H9 (cell line): ENCODE measurements around the gene KRT77. TPM values are rescaled to one million over a fixed set of nuclear protein-coding genes. Genes with fewer than 3 reads are reported as not detected.

Experiments used
- DNase-seq: peaks from one replicate; pipeline ENCODE4 v3.0.0-alpha.2; 2017
- H2AFZ ChIP-seq: one replicate; pipeline ENCODE4 v1.6.1; 2013; ENCODE audit warnings: mild to moderate bottlenecking, low read length, control low read depth, moderate library complexity
- H2AK5ac ChIP-seq: 2 replicates; pipeline ENCODE4 v1.6.1; 2013; ENCODE audit warnings: low read length, control low read depth, mixed read lengths; ENCODE audit not compliant: insufficient read length
- H2BK120ac ChIP-seq: one replicate; pipeline ENCODE4 v1.6.1; 2013; ENCODE audit warnings: low read depth, mild to moderate bottlenecking, low read length, control low read depth, inconsistent platforms; ENCODE audit not compliant: poor library complexity, severe bottlenecking
- H2BK12ac ChIP-seq: 2 replicates; pipeline ENCODE4 v1.6.1; 2013; ENCODE audit warnings: low read length, control low read depth, mixed read lengths, low read depth; ENCODE audit not compliant: insufficient read length
- H2BK15ac ChIP-seq: 2 replicates; pipeline ENCODE4 v1.6.1; 2013; ENCODE audit warnings: low read depth, low read length, control low read depth
- H2BK20ac ChIP-seq: one replicate; pipeline ENCODE4 v1.6.1; 2013; ENCODE audit warnings: low read depth, mild to moderate bottlenecking, low read length, control low read depth, inconsistent platforms; ENCODE audit not compliant: poor library complexity, severe bottlenecking
- H2BK5ac ChIP-seq: 2 replicates; pipeline ENCODE4 v1.6.1; 2013; ENCODE audit warnings: low read length, control low read depth, mixed read lengths; ENCODE audit not compliant: insufficient read length
- H3K14ac ChIP-seq: 2 replicates; pipeline ENCODE4 v1.6.1; 2013; ENCODE audit warnings: low read length, control low read depth; ENCODE audit not compliant: insufficient read depth
- H3K18ac ChIP-seq: 2 replicates; pipeline ENCODE4 v1.6.1; 2013; ENCODE audit warnings: low read depth, mild to moderate bottlenecking, mixed read lengths, low read length, control low read depth; ENCODE audit not compliant: insufficient read length
- H3K23ac ChIP-seq: 2 replicates; pipeline ENCODE4 v1.6.1; 2013; ENCODE audit warnings: low read length, control low read depth, mixed read lengths, low read depth; ENCODE audit not compliant: insufficient read length
- H3K23me2 ChIP-seq: 2 replicates; pipeline ENCODE4 v1.6.1; 2013; ENCODE audit warnings: low read depth, mild to moderate bottlenecking, mixed read lengths, low read length, control low read depth; ENCODE audit not compliant: insufficient read length, poor library complexity, severe bottlenecking
- H3K27ac ChIP-seq: 2 replicates; pipeline ENCODE4 v1.5.1; 2013; ENCODE audit warnings: low read length, control low read depth, mixed read lengths, low read depth; ENCODE audit not compliant: insufficient read length
- H3K27me3 ChIP-seq: 2 replicates; pipeline ENCODE4 v1.6.1; 2013; ENCODE audit warnings: low read length, control low read depth, inconsistent platforms; ENCODE audit not compliant: insufficient read depth
- H3K4ac ChIP-seq: 2 replicates; pipeline ENCODE4 v1.6.1; 2013; ENCODE audit warnings: low read depth, mild to moderate bottlenecking, control low read depth, inconsistent platforms, low read length, moderate library complexity
- H3K4me1 ChIP-seq: 2 replicates; pipeline ENCODE4 v1.6.1; 2013; ENCODE audit warnings: low read length, control low read depth, inconsistent platforms; ENCODE audit not compliant: insufficient read depth
- H3K4me2 ChIP-seq: 2 replicates; pipeline ENCODE4 v1.6.1; 2013; ENCODE audit warnings: low read length, control low read depth, mixed read lengths; ENCODE audit not compliant: insufficient read length, insufficient read depth
- H3K56ac ChIP-seq: 2 replicates; pipeline ENCODE4 v1.6.1; 2013; ENCODE audit warnings: low read depth, mild to moderate bottlenecking, mixed read lengths, low read length, control low read depth; ENCODE audit not compliant: insufficient read length
- H3K79me1 ChIP-seq: 2 replicates; pipeline ENCODE4 v1.6.1; 2013; ENCODE audit warnings: low read depth, mild to moderate bottlenecking, moderate library complexity, low read length, control low read depth, inconsistent platforms; ENCODE audit not compliant: insufficient read depth, poor library complexity, severe bottlenecking
- H3K79me2 ChIP-seq: 2 replicates; pipeline ENCODE4 v1.6.1; 2013; ENCODE audit warnings: low read length, control low read depth, inconsistent platforms; ENCODE audit not compliant: insufficient read depth
- H3K9ac ChIP-seq: 2 replicates; pipeline ENCODE4 v1.6.1; 2013; ENCODE audit warnings: low read length, control low read depth, mixed read lengths; ENCODE audit not compliant: insufficient read length; ENCODE audit errors: extremely low read depth
- H3K9me3 ChIP-seq: one replicate; pipeline ENCODE4 v1.6.1; 2013; ENCODE audit warnings: low read depth, low read length, inconsistent platforms; ENCODE audit not compliant: control insufficient read depth
- H3T11ph ChIP-seq: one replicate; pipeline ENCODE4 v1.6.1; 2013; ENCODE audit warnings: mild to moderate bottlenecking, low read length, control low read depth, inconsistent platforms
- H4K20me1 ChIP-seq: one replicate; pipeline ENCODE4 v1.6.1; 2013; ENCODE audit not compliant: control insufficient read depth, insufficient read length, insufficient read depth
- H4K5ac ChIP-seq: 2 replicates; pipeline ENCODE4 v1.6.1; 2013; ENCODE audit warnings: low read depth, mild to moderate bottlenecking, mixed read lengths, low read length, control low read depth; ENCODE audit not compliant: insufficient read length
- H4K8ac ChIP-seq: replicated peaks from 2 replicates; pipeline ENCODE4 v1.6.1; 2013; ENCODE audit warnings: low read length, control low read depth, mixed read lengths, low read depth; ENCODE audit not compliant: insufficient read length
- H4K91ac ChIP-seq: 2 replicates; pipeline ENCODE4 v1.6.1; 2013; ENCODE audit warnings: low read depth, mild to moderate bottlenecking, moderate library complexity, mixed read lengths, low read length, control low read depth; ENCODE audit not compliant: insufficient read length
- H3K27ac Mint-ChIP-seq, 3 experiments: 2 replicates in 2 of 3; 3 replicates in 1 of 3; pipeline ENCODE4 v1.8.0; 2020 to 2021; ENCODE audit warnings: mixed read lengths in 3 of 3, mild to moderate bottlenecking in 1 of 3, moderate library complexity in 1 of 3
- H3K27me3 Mint-ChIP-seq: 2 replicates; pipeline ENCODE4 v1.8.0; 2021; ENCODE audit warnings: low read depth, mild to moderate bottlenecking, moderate library complexity, mixed read lengths
- H3K36me3 Mint-ChIP-seq, 3 experiments: 2 replicates in 2 of 3; 3 replicates in 1 of 3; pipeline ENCODE4 v1.8.0; 2020 to 2021; ENCODE audit warnings: low read depth in 3 of 3, mixed read lengths in 3 of 3; ENCODE audit not compliant: insufficient read depth in 1 of 3
- H3K4me1 Mint-ChIP-seq, 2 experiments: 2 replicates each; pipeline ENCODE4 v1.8.0; 2020; ENCODE audit warnings: mixed read lengths in 2 of 2
- H3K4me3 Mint-ChIP-seq, 2 experiments: 2 replicates in 1 of 2; 3 replicates in 1 of 2; pipeline ENCODE4 v1.8.0; 2020 to 2021; ENCODE audit warnings: mild to moderate bottlenecking in 2 of 2, mixed read lengths in 2 of 2, moderate library complexity in 1 of 2
- H3K9me3 Mint-ChIP-seq, 2 experiments: 2 replicates in 1 of 2; 3 replicates in 1 of 2; pipeline ENCODE4 v1.8.0; 2020; ENCODE audit warnings: mild to moderate bottlenecking in 2 of 2, mixed read lengths in 2 of 2, moderate library complexity in 1 of 2
- CTCF ChIP-seq: fragments of 200-600 bp; sonication (generic); conservative IDR thresholded peaks from 3 replicates; pipeline ENCODE4 v1.8.0; 2021; ENCODE audit warnings: antibody characterized with exemption, mild to moderate bottlenecking
- WGBS: extraction: QIAGEN DNeasy Blood & Tissue Kit; methylation state at CpG from one replicate; pipeline ENCODE4 v1.1.7; 2013; ENCODE audit warnings: missing lambda C conversion rate, low lambda C conversion rate, mixed read lengths; ENCODE audit not compliant: insufficient read length; ENCODE audit errors: extremely low coverage; 5-methylcytosine and 5-hydroxymethylcytosine counted together
- total RNA-seq: library from RNA; stranded (reverse); gene quantifications from 2 replicates; pipeline ENCODE4 v1.2.1, GENCODE V29; 2021

The KRT77 gene
- total RNA-seq, 1 experiment from 2014 or later = not detected

GRCh38 chr12:52689936-52690335 is 13.4 kb downstream of the KRT77 start:
- Histone ChIP-seq H3K79me2 (no peaks in the 10 kb centered on the region), H3K56ac (no peak overlapping the region), H3K4me1 (peaks cover 3% of the 10 kb centered on the region; the same call in 1 of the 2 replicates), H3K23ac (no peak overlapping the region), H2BK5ac (no peak overlapping the region), H4K20me1 (peaks cover 2% of the 10 kb centered on the region), H2AFZ (no peak overlapping the region), H4K8ac (no peak overlapping the region), H3K9me3 (no peaks in the 10 kb centered on the region), H3K4me2 (no peak overlapping the region), H2BK20ac (no peak overlapping the region), H4K5ac (no peak overlapping the region), H3K23me2 (peaks cover 9% of the 10 kb centered on the region), H4K91ac (no peak overlapping the region), H2BK12ac (no peak overlapping the region), H3K27ac (no peak overlapping the region), H3K9ac (no peak overlapping the region), H2AK5ac (no peak overlapping the region), H3K14ac (no peak overlapping the region), H2BK15ac (no peak overlapping the region), H3K4ac (no peak overlapping the region), H3K27me3 (no peaks in the 10 kb centered on the region; the same call in 1 of the 2 replicates), H3T11ph (no peak overlapping the region), H3K79me1 (no peaks in the 10 kb centered on the region), H3K18ac (no peak overlapping the region), H2BK120ac (no peak overlapping the region)
- H3K27ac Mint-ChIP-seq = no peak overlapping the region
- H3K36me3 Mint-ChIP-seq = no peaks in the 10 kb centered on the region
- H3K9me3 Mint-ChIP-seq = no peaks in the 10 kb centered on the region
- H3K4me1 Mint-ChIP-seq = peaks cover 10 to 16% of the 10 kb centered on the region in 2 experiments
- TF ChIP-seq CTCF = no peak
- peaks cover 76% of the 10 kb centered on the region for H3K27me3 Mint-ChIP-seq
- no peak overlapping the region for H3K4me3 Mint-ChIP-seq
- no peak for DNase-seq
- no CpG with 5 or more reads among the region's 1 CpG for WGBS
